Astrocyte of the cerebellum (primary cell): Measurements from ENCODE around the gene CD72.

Experiments
- DNase-seq: peaks from one replicate; pipeline ENCODE4 v3.0.0-alpha.2; 2011; ENCODE audit warnings: low read depth
- H3K4me3 ChIP-seq: 2 replicates; pipeline ENCODE4 v1.5.1; 2011; ENCODE audit warnings: mild to moderate bottlenecking, low read depth, low read length, moderate library complexity
- CTCF ChIP-seq: IDR thresholded peaks from 2 replicates; pipeline ENCODE4 v1.5.1; 2012; ENCODE audit warnings: low read length, low read depth, moderate library complexity, mild to moderate bottlenecking; ENCODE audit errors: missing control alignments
- in situ Hi-C: cut with HindIII; loops from 2 replicates; pipeline ENCODE4 v1.10.0; 2017; ENCODE audit warnings: low sequenced_read_pairs

Gene CD72

GRCh38 chr9:35579130-35579529 is 39.1 kb downstream of the CD72 start:
- in situ Hi-C loops: no loop called here
- no peak overlapping the region for H3K4me3 ChIP-seq
- DNase-seq: no peak
- no peak for TF ChIP-seq CTCF

- no peak for TF ChIP-seq CTCF
- in situ Hi-C loops: no loop called here
Measured at GRCh38 chr9:35577486-35577885, 40.7 kb downstream of the CD72 start.

GRCh38 chr9:35575478-35575877 is 42.7 kb downstream of the CD72 start:
- H3K4me3 ChIP-seq: no peak overlapping the region
- DNase-seq: no peak
- in situ Hi-C loops: no loop called here
- TF ChIP-seq CTCF: no peak

More at GRCh38 chr9:35577486-35577885, 40.7 kb downstream of the CD72 start:
- DNase-seq: no peak
- no peak overlapping the region for H3K4me3 ChIP-seq

- in situ Hi-C loops: no loop called here
Measured at GRCh38 chr9:35574578-35575122, 43.6 kb downstream of the CD72 start.

GRCh38 chr9:35570709-35571504 is 47.3 kb downstream of the CD72 start:
- TF ChIP-seq CTCF: no peak
- in situ Hi-C loops: no loop called here
- H3K4me3 ChIP-seq: no peak overlapping the region
- DNase-seq: no peak

More at GRCh38 chr9:35574578-35575122, 43.6 kb downstream of the CD72 start:
- DNase-seq: no peak
- H3K4me3 ChIP-seq: no peak overlapping the region
- TF ChIP-seq CTCF: no peak

GRCh38 chr9:35569206-35569605 is 49.0 kb downstream of the CD72 start:
- no peak for TF ChIP-seq CTCF
- DNase-seq: no peak
- in situ Hi-C loops: no loop called here
- no peak overlapping the region for H3K4me3 ChIP-seq
